ENCODE measurements around the gene ATL3.
A peak's percentile ranks its signal among the peaks of the same experiment; 100 is the strongest.
"Not testable (repeated sequence)": the region's sequence is repeated elsewhere in the genome, so short reads cannot be mapped to it uniquely, and the experiment has no call there.

Gene ATL3

DNA sequence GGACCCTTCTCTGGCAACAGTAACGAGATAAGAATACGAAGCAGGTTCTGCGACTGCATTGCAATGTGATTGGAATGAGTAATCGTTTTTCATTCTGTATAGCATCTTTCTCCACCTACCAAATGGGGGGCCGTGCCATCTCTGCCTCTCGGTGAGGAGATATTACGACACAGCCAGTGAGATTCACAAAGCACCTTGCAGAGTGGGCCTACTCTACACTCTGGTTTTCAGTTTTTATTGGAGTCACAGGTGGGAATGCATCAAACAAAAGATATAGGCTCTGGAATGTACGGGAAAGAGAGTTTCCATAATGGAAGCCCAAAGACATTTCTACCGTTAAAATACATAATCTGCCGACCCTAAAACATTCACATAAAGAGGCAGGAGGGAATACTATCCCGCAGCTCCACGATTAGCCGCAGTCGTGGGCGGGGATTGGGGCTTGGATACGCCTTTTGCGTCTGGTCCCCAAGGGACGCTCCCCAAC, 9.7 kb upstream of the ATL3 start:
- DNase-seq: no peak

DNA sequence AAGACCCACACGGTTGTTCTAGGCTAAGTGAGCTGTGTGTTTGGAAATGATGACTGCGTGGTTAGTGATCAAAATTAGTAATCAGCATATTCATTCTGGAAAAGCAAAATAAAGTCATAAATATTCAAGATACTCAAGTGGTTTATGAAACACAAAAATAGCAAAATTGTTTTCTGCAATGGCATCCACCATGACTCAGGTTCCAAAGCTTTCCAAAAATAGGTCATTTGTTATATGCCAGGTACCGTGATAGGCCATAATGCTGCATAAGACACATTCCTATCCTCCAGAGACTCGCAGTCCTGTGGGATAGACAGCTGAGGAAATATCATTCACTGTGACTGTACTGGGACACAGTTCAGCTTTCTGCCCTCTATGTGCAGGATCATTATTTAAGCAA, 2.4 kb upstream of the ATL3 start:
- DNase-seq: no peak

DNA sequence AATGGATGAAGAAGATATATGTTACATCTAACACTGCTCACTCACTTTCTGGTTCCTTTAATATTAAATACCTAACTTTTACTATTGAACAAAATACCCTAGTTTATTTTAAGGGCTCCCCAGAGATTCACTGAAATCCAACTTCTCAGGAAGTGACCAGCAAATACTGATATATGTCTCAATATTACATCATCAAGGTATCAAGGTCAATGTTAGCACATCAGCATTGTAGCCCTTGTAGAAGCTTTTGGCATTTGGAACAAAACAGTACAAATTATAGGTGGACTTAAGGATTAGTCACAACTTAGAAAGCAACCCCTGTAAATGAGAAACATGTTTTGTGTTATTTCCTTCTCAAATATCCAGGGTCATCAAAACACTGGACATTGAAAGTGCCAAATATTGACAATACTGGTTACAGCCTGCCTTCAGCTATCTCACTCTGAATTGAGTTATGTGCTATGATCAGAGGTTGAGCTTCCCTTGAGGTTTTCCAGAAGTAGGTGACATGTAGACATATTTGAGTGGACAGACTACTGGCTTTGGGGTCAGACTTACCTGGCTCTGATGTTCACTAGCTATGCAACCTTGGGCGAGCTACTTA, 1.9 kb upstream of the ATL3 start:
- DNase-seq: no peak

- DNase-seq: no peak
Measured at GRCh38 chr11:63672156-63672463, 934 bp upstream of the ATL3 start.

- DNase-seq: peak; percentile 66
Measured at GRCh38 chr11:63670433-63671321, 499 bp downstream of the ATL3 start.

- no peak for DNase-seq
Measured at GRCh38 chr11:63670096-63670432, 1.1 kb downstream of the ATL3 start.

- no peak for DNase-seq
Measured at GRCh38 chr11:63667995-63668795, 3.0 kb downstream of the ATL3 start.

- DNase-seq: no peak
Measured at GRCh38 chr11:63666874-63667273, 4.3 kb downstream of the ATL3 start.

DNA sequence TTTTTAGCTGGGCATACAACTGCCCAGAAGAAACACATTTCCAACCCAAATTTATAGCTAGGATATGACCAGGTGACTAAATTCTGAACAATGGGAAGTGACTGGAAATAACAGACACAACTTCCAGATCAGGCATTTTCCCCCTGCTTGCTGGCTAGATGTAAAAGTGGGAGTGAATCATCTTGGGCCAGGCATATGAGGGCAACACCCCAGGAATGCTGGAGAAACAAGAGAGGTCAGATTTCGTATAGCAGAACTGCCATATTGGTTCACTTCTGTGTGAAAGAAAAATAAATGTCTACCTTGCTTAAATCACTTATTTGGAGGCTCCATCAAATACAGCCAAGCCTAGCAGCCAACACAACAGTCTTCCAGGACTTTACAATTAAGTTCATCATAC, 7.4 kb downstream of the ATL3 start:
- no peak for DNase-seq

GRCh38 chr11:63660972-63661371, 10.2 kb downstream of the ATL3 start:
- DNase-seq: no peak

GRCh38 chr11:63652671-63653070, 18.5 kb downstream of the ATL3 start:
- no peak for DNase-seq

GRCh38 chr11:63643205-63643604, 28.0 kb downstream of the ATL3 start:
- no peak for DNase-seq

GRCh38 chr11:63641727-63642126, 29.4 kb downstream of the ATL3 start:
- no peak for DNase-seq

DNA sequence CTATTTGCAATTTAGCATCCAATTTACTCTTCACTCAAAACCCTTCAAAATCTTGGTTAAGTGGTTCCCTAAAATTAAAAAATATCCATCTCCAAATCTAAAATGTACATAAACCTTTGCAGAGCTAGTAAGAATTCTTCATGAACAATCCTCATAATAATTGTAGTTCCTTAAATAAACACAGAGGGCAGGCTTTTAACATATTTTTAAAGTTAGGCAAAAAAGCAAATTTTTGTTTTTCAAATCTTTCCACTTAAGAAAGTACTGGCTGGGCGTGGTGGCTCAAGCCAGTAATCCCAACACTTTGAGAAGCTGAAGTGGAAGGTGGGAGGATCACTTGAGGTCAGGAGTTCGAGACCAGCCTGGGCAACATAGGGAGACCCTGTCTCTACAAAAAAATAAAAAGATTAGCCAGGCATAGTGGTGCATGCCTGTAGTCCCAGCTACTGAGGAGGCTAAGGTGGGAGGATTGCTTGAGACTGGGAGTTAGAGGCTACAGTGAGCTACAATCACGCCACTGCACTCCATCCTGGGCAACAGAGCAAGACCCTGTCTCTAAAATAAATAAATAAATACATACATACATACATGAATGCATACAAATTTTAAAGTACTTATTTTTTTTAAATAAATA, 31.9 kb downstream of the ATL3 start:
- DNase-seq: peak; percentile 2

GRCh38 chr11:63638436-63638835, 32.7 kb downstream of the ATL3 start:
- DNase-seq: not testable (repeated sequence)

- peak; percentile 33 for DNase-seq
Measured at GRCh38 chr11:63635762-63636465, 35.3 kb downstream of the ATL3 start.

DNA sequence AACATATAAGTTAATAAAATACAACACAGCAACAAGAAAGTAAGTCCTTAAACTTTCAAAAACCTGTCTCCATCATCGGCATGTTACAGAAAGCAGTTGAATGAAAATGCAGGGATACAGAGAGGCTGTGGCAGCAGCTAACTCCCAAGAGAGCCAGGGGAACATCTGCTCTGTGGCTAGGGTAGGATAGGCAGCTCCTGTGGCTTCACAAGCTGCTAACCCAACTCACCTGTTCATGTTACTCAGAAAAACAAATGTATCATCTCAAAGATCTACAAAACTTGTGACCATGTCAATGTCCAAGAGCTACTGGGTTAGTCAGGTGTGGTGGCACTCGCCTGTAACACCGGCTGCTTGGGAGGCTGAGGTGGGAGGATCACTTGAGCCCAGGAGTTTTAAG, 41.8 kb downstream of the ATL3 start:
- DNase-seq: no peak

DNA sequence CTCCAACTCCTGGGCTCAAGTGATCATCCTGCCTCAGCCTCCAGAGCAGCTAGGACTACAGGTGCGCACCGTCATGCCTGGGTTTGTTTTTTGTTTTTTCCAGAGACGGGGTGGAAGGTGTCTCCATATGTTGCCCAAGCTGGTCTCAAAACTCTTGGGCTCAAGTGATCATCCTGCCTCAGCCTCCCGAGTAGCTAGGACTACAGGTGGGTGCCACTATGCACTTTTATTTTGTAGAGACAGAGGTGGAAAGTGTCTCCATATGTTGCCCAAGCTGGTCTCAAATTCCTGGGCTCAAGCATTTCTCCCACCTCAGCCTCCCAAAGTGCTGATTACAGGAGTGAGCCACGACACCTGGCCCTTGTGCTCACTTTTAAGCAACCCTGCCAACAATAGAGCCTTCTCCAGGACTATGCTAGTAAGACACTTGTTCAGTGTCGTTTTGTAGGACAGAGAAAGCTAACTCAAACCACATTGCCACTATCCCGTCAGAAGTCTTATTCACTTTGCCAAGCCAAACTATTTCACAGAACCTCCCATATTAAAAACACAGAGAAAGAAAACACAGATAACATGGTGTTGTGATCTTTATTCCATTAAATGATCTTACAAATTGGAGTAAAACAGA, 47.5 kb downstream of the ATL3 start:
- DNase-seq: no peak

DNA sequence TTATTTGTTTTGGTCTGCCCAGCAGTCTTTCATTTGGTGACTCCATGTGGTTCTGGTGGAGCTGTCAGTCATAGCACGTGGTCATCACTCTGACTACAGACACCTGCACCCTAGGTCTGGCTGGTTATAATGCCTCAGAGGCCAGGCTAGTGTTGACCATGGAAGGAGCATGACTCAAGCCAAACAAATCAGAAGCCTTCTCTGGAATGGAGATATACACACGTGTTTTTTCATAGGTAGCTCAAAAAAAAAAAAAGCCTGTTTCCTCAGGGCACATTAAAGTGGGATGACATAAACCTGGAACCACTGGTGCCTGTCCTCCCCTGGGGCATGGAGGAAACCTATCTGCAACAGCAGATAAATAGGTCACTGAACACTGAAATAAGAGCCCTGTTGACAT, 48.9 kb downstream of the ATL3 start:
- no peak for DNase-seq

GRCh38 chr11:63621071-63621470, 50.1 kb downstream of the ATL3 start:
- DNase-seq: no peak

- DNase-seq: no peak
Measured at GRCh38 chr11:63619967-63620366, 51.2 kb downstream of the ATL3 start.

- DNase-seq: not testable (repeated sequence)
Measured at GRCh38 chr11:63617686-63618085, 53.5 kb downstream of the ATL3 start.

All from NCI-H1092 treated with DMSO at 0.1 percent for 48 hours (cell line).